Measurements from ENCODE around the gene CATSPER3. TPM values are rescaled to one million over a fixed set of nuclear protein-coding genes. Genes with fewer than 3 reads are reported as not detected.

The CATSPER3 gene
- total RNA-seq, 2 experiments from 2014 or later: 0.56 TPM; not detected in 1

GRCh38 chr5:135046661-135047346, 79.1 kb downstream of the CATSPER3 start:
- ATAC-seq (ENCODE audit: poor library complexity) (no peak), DNase-seq (no peak)
- ChIA-PET POLR2A (no interaction called here), CTCF (no interaction called here)
- H3K9me3 ChIP-seq (ENCODE audit: control insufficient read depth in 1 of 2, insufficient read depth in 1 of 2, low read length in 2 of 2): no peaks in the 10 kb centered on the region
- Mint-ChIP-seq H3K9me3 (no peaks in the 10 kb centered on the region), H3K4me3 (no peak overlapping the region), H3K27ac (no peak overlapping the region), H3K36me3 (ENCODE audit: low read depth) (no peaks in the 10 kb centered on the region), H3K4me1 (ENCODE audit: low read depth) (no peaks in the 10 kb centered on the region), H3K27me3 (peaks cover 86% of the 10 kb centered on the region)
- no peaks in the 10 kb centered on the region for H3K36me3 ChIP-seq (ENCODE audit: insufficient read depth, low read length)
- H3K27ac ChIP-seq (ENCODE audit: low read depth in 1 of 2, low read length in 2 of 2): no peak overlapping the region
- intact Hi-C loops (cut with DNase I, micrococcal nuclease): no loop called here
- peaks cover 21 to 74% of the 10 kb centered on the region in 2 experiments for H3K27me3 ChIP-seq (ENCODE audit: control insufficient read depth in 1 of 2, insufficient read depth in 2 of 2, low read length in 2 of 2)
- H3K4me3 ChIP-seq (ENCODE audit: low read length): no peak overlapping the region
- H3K4me1 ChIP-seq (ENCODE audit: insufficient read depth, low read length): no peaks in the 10 kb centered on the region
- TF ChIP-seq CTCF (IDR thresholded peaks at IDR 0.05): no peak

- H3K27me3 Mint-ChIP-seq: peaks cover 86% of the 10 kb centered on the region
- no peaks in the 10 kb centered on the region for H3K9me3 Mint-ChIP-seq
- Histone ChIP-seq H3K9me3 (ENCODE audit: control insufficient read depth in 1 of 2, insufficient read depth in 1 of 2, low read length in 2 of 2) (no peaks in the 10 kb centered on the region), H3K36me3 (ENCODE audit: insufficient read depth, low read length) (no peaks in the 10 kb centered on the region), H3K27ac (ENCODE audit: low read depth in 1 of 2, low read length in 2 of 2) (no peak overlapping the region), H3K27me3 (ENCODE audit: control insufficient read depth in 1 of 2, insufficient read depth in 2 of 2, low read length in 2 of 2) (peaks cover 17 to 79% of the 10 kb centered on the region in 2 experiments), H3K4me3 (ENCODE audit: low read length) (no peak overlapping the region), H3K4me1 (ENCODE audit: insufficient read depth, low read length) (no peaks in the 10 kb centered on the region)
- H3K36me3 Mint-ChIP-seq (ENCODE audit: low read depth): no peaks in the 10 kb centered on the region
- intact Hi-C loops (cut with DNase I, micrococcal nuclease): no loop called here
- no peak overlapping the region for H3K27ac Mint-ChIP-seq
- POLR2A ChIA-PET: no interaction called here
- H3K4me1 Mint-ChIP-seq (ENCODE audit: low read depth): no peaks in the 10 kb centered on the region
- DNase-seq (no peak), ATAC-seq (ENCODE audit: poor library complexity) (no peak)
- no peak overlapping the region for H3K4me3 Mint-ChIP-seq
- TF ChIP-seq CTCF (IDR thresholded peaks at IDR 0.05): no peak
- CTCF ChIA-PET: no interaction called here
These were observed 79.6 kb downstream of the CATSPER3 start for GRCh38 chr5:135047347-135047695.

- Histone ChIP-seq H3K4me1 (ENCODE audit: insufficient read depth, low read length) (no peaks in the 10 kb centered on the region), H3K27ac (ENCODE audit: low read depth in 1 of 2, low read length in 2 of 2) (no peak overlapping the region), H3K9me3 (ENCODE audit: control insufficient read depth in 1 of 2, insufficient read depth in 1 of 2, low read length in 2 of 2) (no peaks in the 10 kb centered on the region), H3K4me3 (ENCODE audit: low read length) (no peak overlapping the region), H3K36me3 (ENCODE audit: insufficient read depth, low read length) (no peaks in the 10 kb centered on the region), H3K27me3 (ENCODE audit: control insufficient read depth in 1 of 2, insufficient read depth in 2 of 2, low read length in 2 of 2) (peaks cover 16 to 82% of the 10 kb centered on the region in 2 experiments)
- intact Hi-C loops (cut with DNase I, micrococcal nuclease): no loop called here
- CTCF ChIA-PET: no interaction called here
- Mint-ChIP-seq H3K9me3 (no peaks in the 10 kb centered on the region), H3K27ac (no peak overlapping the region), H3K4me1 (ENCODE audit: low read depth) (no peaks in the 10 kb centered on the region), H3K36me3 (ENCODE audit: low read depth) (no peaks in the 10 kb centered on the region), H3K27me3 (peaks cover 86% of the 10 kb centered on the region), H3K4me3 (no peak overlapping the region)
- no peak for ATAC-seq (ENCODE audit: poor library complexity)
- DNase-seq: no peak
- POLR2A ChIA-PET: no interaction called here
- no peak for TF ChIP-seq CTCF (IDR thresholded peaks at IDR 0.05)
These were observed 80.6 kb downstream of the CATSPER3 start for GRCh38 chr5:135048286-135048685.

All from CD4-positive, alpha-beta T cell (primary cell).